ENCODE measurements around the gene RPS10. TPM values are rescaled to one million over a fixed set of nuclear protein-coding genes. Genes with fewer than 3 reads are reported as not detected.

The RPS10 gene
- total and polyA plus RNA-seq, 2 of the 8 experiments (the other 6 are each of a cell fraction or from before 2014, with no cell fraction given) = 2,408 to 11,142 TPM

- H3K9ac ChIP-seq (replicated peaks in 1 of 4; ENCODE audit: extremely low read depth in 1 of 4, low read depth in 3 of 4, low read length in 3 of 4) = no peak overlapping the region
- no peak overlapping the region for H2BK15ac ChIP-seq (ENCODE audit: low read length)
- H3K9me3 ChIP-seq (ENCODE audit: insufficient read depth in 2 of 2, low read depth in 1 of 2, low read length in 1 of 2) = no peaks in the 10 kb centered on the region
- no peak for FAIRE-seq
- H3K56ac ChIP-seq (replicated peaks; ENCODE audit: insufficient read length, low read depth, low read length) = no peak overlapping the region
- no peak overlapping the region for H3K14ac ChIP-seq (ENCODE audit: insufficient read length)
- no peak overlapping the region for H3K4ac ChIP-seq (replicated peaks; ENCODE audit: insufficient read length, low read depth, low read length)
- H2BK120ac ChIP-seq (replicated peaks; ENCODE audit: low read depth, low read length) = no peak overlapping the region
- no peak overlapping the region for H3K18ac ChIP-seq (ENCODE audit: extremely low read depth, low read length)
- no peak overlapping the region for H4K8ac ChIP-seq (ENCODE audit: extremely low read depth, insufficient read depth, low read length)
- no peaks in the 10 kb centered on the region for H3K23me2 ChIP-seq (ENCODE audit: low read depth, low read length)
- CTCF ChIA-PET (ENCODE audit: partially characterized antibody) = no interaction called here
- H2BK12ac ChIP-seq (ENCODE audit: low read depth, low read length) = no peak overlapping the region
- no peak overlapping the region for H3K4me2 ChIP-seq (ENCODE audit: insufficient read depth in 1 of 2, low read depth in 2 of 2, low read length in 2 of 2)
- no peaks in the 10 kb centered on the region; a peak in 2 of 8 replicates for H3K36me3 ChIP-seq (ENCODE audit: control insufficient read depth in 2 of 4, insufficient read depth in 4 of 4, low read length in 3 of 4)
- H2AK5ac ChIP-seq (ENCODE audit: low read depth, low read length) = no peak overlapping the region
- H2BK20ac ChIP-seq (ENCODE audit: low read length) = no peak overlapping the region
- peaks cover 0 to 58% of the 10 kb centered on the region in 2 experiments; a peak in 2 of 4 replicates for H3K79me2 ChIP-seq (ENCODE audit: control insufficient read depth in 1 of 2, insufficient read depth in 2 of 2, low read length in 2 of 2)
- H3K79me1 ChIP-seq (ENCODE audit: low read depth, low read length) = no peaks in the 10 kb centered on the region
- no peak overlapping the region for H3K4me3 ChIP-seq (ENCODE audit: extremely low read depth in 1 of 4, insufficient read depth in 2 of 4, low read depth in 3 of 4, low read length in 4 of 4)
- H3K4me1 ChIP-seq (replicated peaks in 1 of 4; ENCODE audit: control insufficient read depth in 3 of 4, insufficient read depth in 4 of 4, low read length in 3 of 4) = no peaks in the 10 kb centered on the region
- WGBS, 2 experiments (ENCODE audit: extremely low coverage in 1 of 2, insufficient coverage in 1 of 2, insufficient read length in 1 of 2, insufficient replicate concordance in 2 of 2, low coverage in 1 of 2, low lambda C conversion rate in 2 of 2, missing lambda C conversion rate in 1 of 2) = 89% methylated on average over 5 of the region's 5 CpGs; no CpG with 5 or more reads in 1 of the 2 experiments
- H4K20me1 ChIP-seq (replicated peaks in 1 of 2; ENCODE audit: control insufficient read depth in 1 of 2, insufficient read depth in 2 of 2, low read length in 2 of 2) = peaks cover 0 to 7% of the 10 kb centered on the region in 2 experiments
- no peak overlapping the region for H4K91ac ChIP-seq (replicated peaks; ENCODE audit: insufficient read length, low read length)
- H2BK5ac ChIP-seq (ENCODE audit: low read depth, low read length) = no peak overlapping the region
- DNase-seq (ENCODE audit: low read depth in 1 of 2, low spot score in 2 of 2) = no peak
- no peak overlapping the region for H4K5ac ChIP-seq (ENCODE audit: insufficient read length, low read depth, low read length)
- H3K27me3 ChIP-seq (replicated peaks in 1 of 4; ENCODE audit: control insufficient read depth in 3 of 4, extremely low read depth in 1 of 4, insufficient read depth in 3 of 4, low read length in 3 of 4) = no peaks in the 10 kb centered on the region
- no peak overlapping the region for H3K23ac ChIP-seq (ENCODE audit: insufficient read length)
- POLR2A ChIA-PET (ENCODE audit: partially characterized antibody) = no interaction called here
- no peak overlapping the region for H3K27ac ChIP-seq (ENCODE audit: low read depth, low read length)
- H2AFZ ChIP-seq (ENCODE audit: low read length) = no peak overlapping the region
- TF ChIP-seq EZH2 (IDR thresholded peaks at IDR 0.05; ENCODE audit: low read depth, low read length, severe bottlenecking) (no peak), CHD1 (IDR thresholded peaks at IDR 0.05; ENCODE audit: low read depth, low read length) (no peak), GABPA (IDR thresholded peaks at IDR 0.05; ENCODE audit: borderline replicate concordance, insufficient read depth, low read length) (no peak), EGR1 (IDR thresholded peaks at IDR 0.05; ENCODE audit: borderline replicate concordance, low read depth, low read length) (no peak), CEBPB (IDR thresholded peaks at IDR 0.05; ENCODE audit: low read depth, low read length) (no peak), KDM5A (IDR thresholded peaks at IDR 0.05; ENCODE audit: low read length) (no peak), TEAD4 (IDR thresholded peaks at IDR 0.05; ENCODE audit: low read depth, low read length) (no peak), SIN3A (conservative IDR thresholded peaks at IDR 0.05 in 1 of 2, IDR thresholded peaks at IDR 0.05 in 1 of 2; ENCODE audit: low read depth in 1 of 2, low read length in 2 of 2) (no peak), MAX (IDR thresholded peaks at IDR 0.05) (no peak), JUND (IDR thresholded peaks at IDR 0.05; ENCODE audit: low read length) (no peak), TAF7 (optimal IDR thresholded peaks at IDR 0.05; ENCODE audit: borderline replicate concordance, low read depth, low read length) (no peak), PHF8 (conservative IDR thresholded peaks at IDR 0.05; ENCODE audit: low read depth, low read length) (no peak), TCF12 (IDR thresholded peaks at IDR 0.05; ENCODE audit: low read depth, low read length) (no peak), RAD21 (IDR thresholded peaks at IDR 0.05 in 1 of 2, conservative IDR thresholded peaks at IDR 0.05 in 1 of 2; ENCODE audit: low read depth in 2 of 2, low read length in 2 of 2) (no peak), CREB1 (IDR thresholded peaks at IDR 0.05) (no peak)
Measured at GRCh38 chr6:34370361-34370760, 55.5 kb downstream of the RPS10 start.
